Loucy (cell line): ENCODE results near the gene GPR22.

Source experiments
- H2AFZ ChIP-seq: fragments of 200-600 bp; sonication (generic); 2 replicates; pipeline ENCODE4 v1.6.0; 2016; ENCODE audit warnings: antibody characterized with exemption, mild to moderate bottlenecking, low read length, moderate library complexity
- H3F3A ChIP-seq: fragments of 200-600 bp; 2 replicates; pipeline ENCODE4 v1.6.0; 2016; ENCODE audit warnings: antibody characterized with exemption, low read depth, mild to moderate bottlenecking
- H3K27me3 ChIP-seq: fragments of 200-600 bp; sonication (generic); 2 replicates; pipeline ENCODE4 v1.6.1; 2014; ENCODE audit warnings: low read length, mild to moderate bottlenecking; ENCODE audit not compliant: insufficient read depth, poor library complexity, severe bottlenecking
- H3K36me3 ChIP-seq: fragments of 200-600 bp; sonication (generic); 2 replicates; pipeline ENCODE4 v1.6.1; 2016; ENCODE audit warnings: low read length; ENCODE audit not compliant: insufficient read depth
- H3K4me1 ChIP-seq: fragments of 200-600 bp; sonication (generic); 2 replicates; pipeline ENCODE4 v1.5.1; 2014; ENCODE audit warnings: low read length, mild to moderate bottlenecking; ENCODE audit not compliant: insufficient read depth, poor library complexity, severe bottlenecking
- H3K4me2 ChIP-seq: fragments of 200-600 bp; sonication (generic); 2 replicates; pipeline ENCODE4 v1.6.0; 2014; ENCODE audit warnings: antibody characterized with exemption, low read length, low read depth, mild to moderate bottlenecking; ENCODE audit not compliant: poor library complexity, severe bottlenecking
- H3K4me3 ChIP-seq: fragments of 200-600 bp; sonication (generic); 2 replicates; pipeline ENCODE4 v1.5.1; 2014; ENCODE audit warnings: low read length, mild to moderate bottlenecking, mixed read lengths; ENCODE audit not compliant: poor library complexity, severe bottlenecking
- H3K79me2 ChIP-seq: fragments of 200-600 bp; sonication (generic); 2 replicates; pipeline ENCODE4 v1.6.1; 2014; ENCODE audit warnings: low read length; ENCODE audit not compliant: insufficient read depth
- H3K9ac ChIP-seq: fragments of 200-600 bp; sonication (generic); 2 replicates; pipeline ENCODE4 v1.6.0; 2014; ENCODE audit warnings: mild to moderate bottlenecking, low read depth, low read length, moderate library complexity; ENCODE audit not compliant: poor library complexity, severe bottlenecking
- H3K9me2 ChIP-seq: fragments of 200-600 bp; sonication (generic); replicated peaks from 2 replicates; pipeline ENCODE4 v1.6.1; 2016; ENCODE audit warnings: low read depth, low read length, mixed read lengths
- H3K9me3 ChIP-seq: fragments of 200-600 bp; sonication (generic); 2 replicates; pipeline ENCODE4 v1.6.1; 2014; ENCODE audit warnings: mild to moderate bottlenecking, antibody characterized with exemption, low read length, low read depth; ENCODE audit not compliant: insufficient read depth
- H4K20me1 ChIP-seq: fragments of 200-600 bp; sonication (generic); 2 replicates; pipeline ENCODE4 v1.6.0; 2014; ENCODE audit warnings: antibody characterized with exemption, low read length, mild to moderate bottlenecking; ENCODE audit not compliant: insufficient read depth, poor library complexity, severe bottlenecking
- EZH2phosphoT487 ChIP-seq: fragments of 200-600 bp; IDR thresholded peaks from 2 replicates; pipeline ENCODE4 v1.6.1; 2018; ENCODE audit warnings: antibody characterized with exemption, mild to moderate bottlenecking, moderate library complexity, borderline replicate concordance
- TF ChIP-seq, protein P1 (sequence below): fragments of 200-600 bp; sonication (generic); conservative IDR thresholded peaks from 2 replicates; pipeline ENCODE4 v1.5.1; 2014; ENCODE audit warnings: mild to moderate bottlenecking, antibody characterized with exemption, low read length

Gene GPR22

GRCh38 chr7:107453388-107453787, 16.5 kb upstream of the GPR22 start:
- Histone ChIP-seq H3K9me3 (no peaks in the 10 kb centered on the region), H3F3A (no peaks in the 10 kb centered on the region)

GRCh38 chr7:107461938-107462533, 7.8 kb upstream of the GPR22 start:
- Histone ChIP-seq H3K36me3 (no peaks in the 10 kb centered on the region), H3K4me3 (no peak overlapping the region), H3K9me3 (no peaks in the 10 kb centered on the region), H3K9me2 (no peaks in the 10 kb centered on the region), H3K9ac (no peak overlapping the region), H4K20me1 (no peaks in the 10 kb centered on the region), H3K79me2 (no peaks in the 10 kb centered on the region), H3K4me2 (no peak overlapping the region), H3K4me1 (no peaks in the 10 kb centered on the region), H3K27me3 (no peaks in the 10 kb centered on the region), H2AFZ (no peak overlapping the region), H3F3A (no peaks in the 10 kb centered on the region)
- TF ChIP-seq EZH2phosphoT487, result no peak
- TF ChIP-seq, protein P1, sequence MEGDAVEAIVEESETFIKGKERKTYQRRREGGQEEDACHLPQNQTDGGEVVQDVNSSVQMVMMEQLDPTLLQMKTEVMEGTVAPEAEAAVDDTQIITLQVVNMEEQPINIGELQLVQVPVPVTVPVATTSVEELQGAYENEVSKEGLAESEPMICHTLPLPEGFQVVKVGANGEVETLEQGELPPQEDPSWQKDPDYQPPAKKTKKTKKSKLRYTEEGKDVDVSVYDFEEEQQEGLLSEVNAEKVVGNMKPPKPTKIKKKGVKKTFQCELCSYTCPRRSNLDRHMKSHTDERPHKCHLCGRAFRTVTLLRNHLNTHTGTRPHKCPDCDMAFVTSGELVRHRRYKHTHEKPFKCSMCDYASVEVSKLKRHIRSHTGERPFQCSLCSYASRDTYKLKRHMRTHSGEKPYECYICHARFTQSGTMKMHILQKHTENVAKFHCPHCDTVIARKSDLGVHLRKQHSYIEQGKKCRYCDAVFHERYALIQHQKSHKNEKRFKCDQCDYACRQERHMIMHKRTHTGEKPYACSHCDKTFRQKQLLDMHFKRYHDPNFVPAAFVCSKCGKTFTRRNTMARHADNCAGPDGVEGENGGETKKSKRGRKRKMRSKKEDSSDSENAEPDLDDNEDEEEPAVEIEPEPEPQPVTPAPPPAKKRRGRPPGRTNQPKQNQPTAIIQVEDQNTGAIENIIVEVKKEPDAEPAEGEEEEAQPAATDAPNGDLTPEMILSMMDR, result no peak

More at GRCh38 chr7:107453388-107453787, 16.5 kb upstream of the GPR22 start:
- H2AFZ ChIP-seq, result no peak overlapping the region
- H3K27me3 ChIP-seq, result no peaks in the 10 kb centered on the region
- no peaks in the 10 kb centered on the region for H3K79me2 ChIP-seq
- no peaks in the 10 kb centered on the region for H3K9me2 ChIP-seq
- no peaks in the 10 kb centered on the region for H4K20me1 ChIP-seq
- H3K4me1 ChIP-seq, result no peaks in the 10 kb centered on the region
- H3K9ac ChIP-seq, result no peak overlapping the region
- TF ChIP-seq, protein P1, result no peak
- no peak for TF ChIP-seq EZH2phosphoT487
- H3K4me2 ChIP-seq, result no peak overlapping the region
- 0 out of 2 replicates have a peak, but pooled peaks cover 3% of the 10 kb centered on the region for H3K36me3 ChIP-seq
- H3K4me3 ChIP-seq, result no peak overlapping the region

DNA sequence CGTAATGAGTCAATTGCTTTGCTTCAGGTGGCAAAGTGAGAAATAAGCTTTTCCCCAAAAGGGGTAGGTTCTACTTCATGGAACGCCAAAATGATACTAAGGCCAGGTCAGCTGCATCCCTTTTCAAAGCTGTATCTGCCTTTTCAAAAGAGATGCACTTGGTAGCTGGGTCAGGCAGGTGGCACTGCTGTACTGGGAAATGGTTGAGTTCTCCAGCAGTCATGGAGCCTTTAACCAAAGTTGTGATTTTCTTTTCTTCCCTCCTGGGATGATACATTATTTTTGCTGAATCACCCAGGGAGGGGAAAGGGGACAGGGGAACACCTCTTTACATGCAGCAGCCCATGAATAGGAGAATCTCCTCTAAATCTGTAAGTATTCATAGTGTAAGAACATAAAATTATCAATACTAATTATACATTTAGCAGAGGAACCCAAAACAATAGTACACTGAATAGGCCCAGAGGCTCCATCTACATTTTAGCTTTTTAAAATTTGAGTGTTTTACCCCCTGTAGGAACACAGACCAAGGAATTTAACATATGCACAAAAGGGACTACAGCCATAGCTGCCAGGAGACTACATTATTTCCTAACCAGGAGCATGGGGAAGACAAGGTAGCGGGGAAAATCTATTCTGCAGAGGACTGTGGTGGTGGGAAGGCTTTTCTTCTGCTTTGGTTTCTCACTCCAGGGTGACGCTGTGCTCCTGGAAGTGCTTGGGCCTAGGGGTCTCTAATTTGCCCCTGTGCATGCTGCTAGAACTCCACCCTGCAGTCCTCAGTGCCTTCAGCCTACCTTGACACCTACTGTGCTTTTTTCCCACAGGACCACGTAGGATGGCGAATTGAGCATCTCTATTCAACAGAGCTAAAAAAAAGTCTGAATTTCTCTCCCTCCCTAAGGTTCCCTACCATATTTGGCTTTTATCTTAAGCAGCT, 6.4 kb upstream of the GPR22 start:
- Histone ChIP-seq H2AFZ (no peak overlapping the region), H3K27me3 (no peaks in the 10 kb centered on the region), H3K9me2 (no peaks in the 10 kb centered on the region), H3K36me3 (no peaks in the 10 kb centered on the region), H4K20me1 (no peaks in the 10 kb centered on the region), H3F3A (no peaks in the 10 kb centered on the region), H3K79me2 (no peaks in the 10 kb centered on the region), H3K4me2 (no peak overlapping the region), H3K4me1 (no peaks in the 10 kb centered on the region), H3K4me3 (no peak overlapping the region), H3K9ac (no peak overlapping the region), H3K9me3 (no peaks in the 10 kb centered on the region)
- TF ChIP-seq EZH2phosphoT487, result no peak
- TF ChIP-seq, protein P1, result peak; percentile 87
